Measurements from ENCODE around the gene IFT122.

Gene IFT122

GRCh38 chr3:129556890-129557547 lies 117.0 kb downstream of the IFT122 start:
- DNase-seq (ENCODE audit: low read depth in 2 of 2): no peak

GRCh38 chr3:129557548-129557894 lies 117.5 kb downstream of the IFT122 start:
- no peak for DNase-seq (ENCODE audit: low read depth in 2 of 2)

- DNase-seq (ENCODE audit: low read depth in 2 of 2): no peak
Measured at GRCh38 chr3:129558081-129558771, 118.2 kb downstream of the IFT122 start.

GRCh38 chr3:129558772-129559564 lies 118.9 kb downstream of the IFT122 start:
- DNase-seq (ENCODE audit: low read depth in 2 of 2): peak in 1 of 2 experiments; percentile 15

- DNase-seq (ENCODE audit: low read depth in 2 of 2): no peak
Measured at GRCh38 chr3:129559565-129560079, 119.6 kb downstream of the IFT122 start.

GRCh38 chr3:129560269-129560787 lies 120.3 kb downstream of the IFT122 start:
- DNase-seq (ENCODE audit: low read depth in 2 of 2): peak in 1 of 2 experiments; percentile 20

GRCh38 chr3:129560911-129561594 lies 121.0 kb downstream of the IFT122 start:
- peak in 1 of 2 experiments; percentile 26 for DNase-seq (ENCODE audit: low read depth in 2 of 2)

GRCh38 chr3:129561619-129562248 lies 121.7 kb downstream of the IFT122 start:
- DNase-seq (ENCODE audit: low read depth in 2 of 2): no peak

- DNase-seq (ENCODE audit: low read depth in 2 of 2): no peak
Measured at GRCh38 chr3:129562803-129563202, 122.8 kb downstream of the IFT122 start.

GRCh38 chr3:129563332-129563731 lies 123.3 kb downstream of the IFT122 start:
- no peak for DNase-seq (ENCODE audit: low read depth in 2 of 2)

GRCh38 chr3:129563850-129564535 lies 124.0 kb downstream of the IFT122 start:
- no peak for DNase-seq (ENCODE audit: low read depth in 2 of 2)

GRCh38 chr3:129564981-129565644 lies 125.1 kb downstream of the IFT122 start:
- no peak for DNase-seq (ENCODE audit: low read depth in 2 of 2)

GRCh38 chr3:129565902-129566301 lies 125.9 kb downstream of the IFT122 start:
- DNase-seq (ENCODE audit: low read depth in 2 of 2): no peak

GRCh38 chr3:129567176-129567705 lies 127.2 kb downstream of the IFT122 start:
- no peak for DNase-seq (ENCODE audit: low read depth in 2 of 2)

- DNase-seq (ENCODE audit: low read depth in 2 of 2): no peak
Measured at GRCh38 chr3:129567939-129568338, 127.9 kb downstream of the IFT122 start.

- DNase-seq (ENCODE audit: low read depth in 2 of 2): no peak
Measured at GRCh38 chr3:129569856-129570255, 129.8 kb downstream of the IFT122 start.

All from fibroblast of skin of left quadriceps (primary cell).